Hepatocyte (in vitro differentiated cells): Measurements from ENCODE around the gene PRRG1. TPM values are rescaled to one million over a fixed set of nuclear protein-coding genes. Genes with fewer than 3 reads are reported as not detected.
A peak's percentile ranks its signal among the peaks of the same experiment; 100 is the strongest.
"Not testable (repeated sequence)": the region's sequence is repeated elsewhere in the genome, so short reads cannot be mapped to it uniquely, and the experiment has no call there.

ENCODE experiments used
- DNase-seq: peaks from one replicate; pipeline ENCODE4 v3.0.0-alpha.2; 2016; ENCODE audit warnings: low spot score
- H2AFZ ChIP-seq: fragments of 200-600 bp; sonication (generic); 2 replicates; pipeline ENCODE4 v1.6.0; 2016; ENCODE audit warnings: antibody characterized with exemption, mild to moderate bottlenecking
- H3K27ac ChIP-seq: fragments of 200-600 bp; sonication (generic); 2 replicates; pipeline ENCODE4 v1.5.1; 2016; ENCODE audit warnings: mild to moderate bottlenecking
- H3K27me3 ChIP-seq: fragments of 200-600 bp; sonication (generic); 2 replicates; pipeline ENCODE4 v1.6.1; 2016
- H3K36me3 ChIP-seq: fragments of 200-600 bp; sonication (generic); replicated peaks from 2 replicates; pipeline ENCODE4 v1.5.1; 2016; ENCODE audit warnings: low read depth; ENCODE audit not compliant: insufficient read depth
- H3K4me1 ChIP-seq: fragments of 200-600 bp; sonication (generic); 2 replicates; pipeline ENCODE4 v1.5.1; 2016; ENCODE audit warnings: mild to moderate bottlenecking, moderate library complexity; ENCODE audit not compliant: insufficient read depth
- H3K4me2 ChIP-seq: fragments of 200-600 bp; sonication (generic); 2 replicates; pipeline ENCODE4 v1.6.0; 2016
- H3K4me3 ChIP-seq: fragments of 200-600 bp; sonication (generic); 2 replicates; pipeline ENCODE4 v1.5.1; 2016; ENCODE audit warnings: mild to moderate bottlenecking
- H3K79me2 ChIP-seq: fragments of 200-600 bp; sonication (generic); 2 replicates; pipeline ENCODE4 v1.6.0; 2017; ENCODE audit warnings: mild to moderate bottlenecking
- H3K9me2 ChIP-seq: fragments of 200-600 bp; sonication (generic); replicated peaks from 2 replicates; pipeline ENCODE4 v1.6.0; 2017; ENCODE audit warnings: mild to moderate bottlenecking; ENCODE audit not compliant: insufficient read depth
- H3K9me3 ChIP-seq: fragments of 200-600 bp; sonication (generic); 2 replicates; pipeline ENCODE4 v1.5.1; 2016; ENCODE audit warnings: low read depth, mild to moderate bottlenecking
- H4K20me1 ChIP-seq: fragments of 200-600 bp; sonication (generic); 2 replicates; pipeline ENCODE4 v1.6.0; 2016; ENCODE audit warnings: mild to moderate bottlenecking; ENCODE audit not compliant: insufficient read depth, poor library complexity, severe bottlenecking
- CTCF ChIP-seq: fragments of 200-600 bp; sonication (generic); IDR thresholded peaks from 2 replicates; pipeline ENCODE4 v1.5.1; 2016; ENCODE audit warnings: antibody characterized with exemption, mild to moderate bottlenecking; ENCODE audit not compliant: poor library complexity
- EZH2 ChIP-seq: fragments of 200-600 bp; sonication (generic); IDR thresholded peaks from 2 replicates; pipeline ENCODE4 v1.6.1; 2016; ENCODE audit warnings: antibody characterized with exemption, mild to moderate bottlenecking, borderline replicate concordance
- EZH2phosphoT487 ChIP-seq: fragments of 200-600 bp; sonication (generic); IDR thresholded peaks from one replicate; pipeline ENCODE4 v1.6.1; 2018; ENCODE audit warnings: antibody characterized with exemption, mild to moderate bottlenecking, low read depth, moderate library complexity; ENCODE audit not compliant: unreplicated experiment, severe bottlenecking
- WGBS: methylation state at CpG from one replicate; pipeline ENCODE4 v1.1.6; 2016; ENCODE audit warnings: low lambda C conversion rate; ENCODE audit errors: missing lambda C conversion rate; 5-methylcytosine and 5-hydroxymethylcytosine counted together
- polyA plus RNA-seq: library from polyadenylated mRNA; unstranded; fragments of >200 nt; fragmentation: Nextera tagmentation; extraction: Ambion mirVana; gene quantifications from 2 replicates; pipeline ENCODE4 v1.2.1, GENCODE V29; 2016
- total RNA-seq: library from RNA; depleted of rRNA; stranded (reverse); fragments of >200 nt; gene quantifications from 2 replicates; pipeline ENCODE4 v1.2.3, GENCODE V29; 2014

Gene PRRG1
- total and polyA plus RNA-seq, 2 experiments from 2014 or later = 16.8 to 36.5 TPM

DNA sequence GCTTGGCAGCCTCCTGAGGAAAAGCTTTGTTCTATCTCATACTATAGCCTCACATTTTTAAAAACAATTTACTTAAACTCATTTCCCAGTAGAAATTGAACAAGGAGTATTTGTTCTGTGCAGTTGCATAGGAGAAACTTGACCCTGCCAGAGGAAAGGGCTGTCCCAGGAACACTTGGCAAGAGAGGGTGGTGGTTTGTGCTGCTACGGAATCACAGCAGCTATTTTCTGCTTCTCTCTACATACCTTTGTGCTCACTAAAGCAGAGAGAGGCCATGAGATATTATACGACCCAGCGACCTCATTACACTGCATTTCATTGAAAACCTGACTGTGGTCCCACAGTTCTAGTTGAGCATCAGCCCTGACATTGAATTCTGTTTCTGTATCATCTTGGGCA lies 139.2 kb downstream of the PRRG1 start:
- WGBS = 86% methylated on average over 3 of the region's 3 CpGs
- H3K27ac ChIP-seq = no peak overlapping the region
- H3K4me1 ChIP-seq = no peaks in the 10 kb centered on the region
- no peak overlapping the region for H2AFZ ChIP-seq
- TF ChIP-seq EZH2 (no peak), CTCF (no peak), EZH2phosphoT487 (no peak)
- no peak overlapping the region for H3K4me2 ChIP-seq
- H3K36me3 ChIP-seq = no peaks in the 10 kb centered on the region
- H4K20me1 ChIP-seq = no peaks in the 10 kb centered on the region
- H3K79me2 ChIP-seq = no peaks in the 10 kb centered on the region
- DNase-seq = no peak
- no peaks in the 10 kb centered on the region for H3K27me3 ChIP-seq
- no peak overlapping the region for H3K4me3 ChIP-seq
- H3K9me2 ChIP-seq = no peaks in the 10 kb centered on the region
- H3K9me3 ChIP-seq = no peaks in the 10 kb centered on the region

DNA sequence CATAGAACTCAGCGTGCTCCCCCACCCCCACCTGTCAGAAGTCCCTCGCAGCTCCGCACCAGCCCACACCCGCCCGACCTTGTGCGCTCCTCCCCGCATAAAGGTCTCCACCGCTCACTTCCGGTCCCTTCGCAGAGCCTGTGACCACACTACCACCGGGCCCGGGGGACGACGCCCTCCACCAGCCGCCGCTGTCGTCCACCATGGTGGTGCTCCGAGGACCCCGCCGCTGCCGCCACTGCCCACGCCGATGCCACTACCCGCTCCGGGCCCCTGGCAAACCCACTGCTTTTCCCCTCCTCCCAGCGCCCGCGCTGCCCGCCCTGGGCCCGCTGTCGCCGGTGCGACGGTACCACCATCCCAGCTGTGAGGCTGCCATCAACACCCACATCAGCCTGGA lies 142.5 kb downstream of the PRRG1 start:
- Histone ChIP-seq H3K27me3 (no peaks in the 10 kb centered on the region), H3K9me3 (no peaks in the 10 kb centered on the region), H3K4me2 (no peak overlapping the region), H3K9me2 (no peaks in the 10 kb centered on the region), H3K4me3 (no peak overlapping the region), H3K79me2 (no peaks in the 10 kb centered on the region), H4K20me1 (no peaks in the 10 kb centered on the region), H3K4me1 (no peaks in the 10 kb centered on the region), H3K36me3 (no peaks in the 10 kb centered on the region), H2AFZ (no peak overlapping the region), H3K27ac (no peak overlapping the region)
- TF ChIP-seq EZH2phosphoT487 (no peak), EZH2 (no peak), CTCF (no peak)
- WGBS = over 99% methylated on average over 21 of the region's 34 CpGs
- no peak for DNase-seq

- not testable (repeated sequence) for H3K4me2 ChIP-seq, H2AFZ ChIP-seq, H3K36me3 ChIP-seq, H3K4me1 ChIP-seq, DNase-seq, H3K9me2 ChIP-seq, H3K27ac ChIP-seq, H3K4me3 ChIP-seq, H3K79me2 ChIP-seq, H3K27me3 ChIP-seq, H4K20me1 ChIP-seq, H3K9me3 ChIP-seq
- WGBS = 11% methylated on average over 2 of the region's 2 CpGs
- peak; percentile 39 for TF ChIP-seq CTCF
Observed at GRCh38 chrX:37495760-37496159, 146.6 kb downstream of the PRRG1 start.

DNA sequence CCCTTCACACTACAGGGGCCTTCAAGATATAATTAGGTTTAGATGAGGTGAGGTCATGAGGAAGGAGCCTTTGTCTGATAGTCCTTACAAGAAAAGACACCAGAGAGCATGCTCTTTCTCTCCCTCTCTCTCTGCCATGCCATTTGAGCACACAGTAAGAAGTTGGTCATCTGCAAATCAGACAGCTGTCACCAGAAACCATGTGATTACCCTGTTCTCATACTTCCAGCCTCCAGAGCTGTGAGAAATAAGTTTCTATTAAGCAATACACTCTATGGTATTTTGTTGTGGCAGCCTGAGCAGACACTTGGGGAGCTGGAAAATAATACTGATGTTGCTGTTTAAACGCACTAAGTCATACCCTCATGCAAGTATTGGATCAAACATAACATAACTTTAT lies 148.0 kb downstream of the PRRG1 start:
- not testable (repeated sequence) for H3K4me3 ChIP-seq, H2AFZ ChIP-seq, H3K27me3 ChIP-seq, H3K4me2 ChIP-seq, H3K9me3 ChIP-seq, H3K9me2 ChIP-seq, H3K27ac ChIP-seq, H3K79me2 ChIP-seq, H3K36me3 ChIP-seq, H4K20me1 ChIP-seq, H3K4me1 ChIP-seq, DNase-seq
- WGBS = 67% methylated on average over 1 of the region's 1 CpG

DNA sequence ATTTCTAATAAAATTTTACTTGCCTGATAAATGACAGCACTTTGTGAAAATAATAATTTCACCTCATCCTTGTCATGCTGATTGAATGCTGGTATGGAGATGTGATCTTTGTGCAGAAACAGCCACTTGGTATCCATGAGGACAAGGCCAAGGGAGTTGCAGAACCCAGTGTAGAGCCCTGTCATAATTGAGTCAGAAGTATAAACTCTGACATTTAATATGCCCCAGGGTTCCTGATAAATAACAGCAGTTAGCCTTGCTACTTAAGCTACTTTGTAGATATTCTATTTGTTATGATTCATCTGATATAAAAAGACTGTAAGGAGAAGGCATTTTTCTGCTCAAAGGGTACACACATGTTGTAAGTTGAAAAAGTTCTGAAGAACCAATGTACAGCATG lies 149.2 kb downstream of the PRRG1 start:
- not testable (repeated sequence) for H3K9me2 ChIP-seq, H3K4me2 ChIP-seq, H2AFZ ChIP-seq, DNase-seq, H3K27me3 ChIP-seq, H3K4me3 ChIP-seq, H3K79me2 ChIP-seq, H3K9me3 ChIP-seq, H3K27ac ChIP-seq, H4K20me1 ChIP-seq, H3K4me1 ChIP-seq, H3K36me3 ChIP-seq

DNA sequence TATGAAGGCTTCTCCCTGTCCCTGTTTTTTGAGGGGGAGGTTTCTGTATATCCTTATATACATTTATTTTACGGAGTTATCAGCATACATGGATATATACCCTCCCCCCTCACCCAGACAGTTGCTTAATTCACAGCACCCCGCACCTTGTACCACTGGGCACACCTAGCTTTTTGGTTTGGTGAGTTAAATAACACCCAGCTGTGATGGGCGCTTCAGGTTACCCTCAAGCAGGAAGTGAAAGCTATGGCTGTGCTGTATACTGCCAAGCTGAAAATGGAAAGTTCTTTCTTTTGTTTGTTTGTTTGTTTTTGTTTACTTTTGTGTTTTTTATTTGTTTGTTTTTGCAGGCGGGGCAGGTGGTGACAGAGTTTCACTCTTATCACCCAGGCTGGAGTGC lies 150.5 kb downstream of the PRRG1 start:
- WGBS = 89% methylated on average over 4 of the region's 4 CpGs
- H3K4me3 ChIP-seq, H3K27ac ChIP-seq, H4K20me1 ChIP-seq, H2AFZ ChIP-seq, H3K9me3 ChIP-seq, H3K79me2 ChIP-seq, H3K27me3 ChIP-seq, H3K4me1 ChIP-seq, H3K4me2 ChIP-seq, H3K36me3 ChIP-seq, DNase-seq, H3K9me2 ChIP-seq: not testable (repeated sequence)
